CD4-positive, CD25-positive, alpha-beta regulatory T cell (primary cell): ENCODE measurements around the gene SMAD7. TPM values are rescaled to one million over a fixed set of nuclear protein-coding genes. Genes with fewer than 3 reads are reported as not detected.

Experiments used
- ATAC-seq, 2 donors: fragments of 150-1000 bp; cut with Tn5 transposase; one replicate each; pipeline ENCODE4 v1.10.0; 2021; ENCODE audit warnings: low read depth in 2 of 2, moderate number of reproducible peaks in 2 of 2, moderate library complexity in 1 of 2
- DNase-seq, 3 donors: peaks; one replicate each; pipeline versions ENCODE4 v3.0.0 to v3.0.0-alpha.2; 2012 to 2022; ENCODE audit warnings: mixed read lengths in 1 of 3
- H3K27ac ChIP-seq: one replicate; pipeline ENCODE4 v1.7.0; 2013; ENCODE audit warnings: mild to moderate bottlenecking, low read length; ENCODE audit not compliant: insufficient read depth, poor library complexity, severe bottlenecking
- H3K27me3 ChIP-seq: one replicate; pipeline ENCODE4 v1.7.0; 2013; ENCODE audit warnings: low read length; ENCODE audit not compliant: control insufficient read depth, insufficient read depth
- H3K36me3 ChIP-seq: one replicate; pipeline ENCODE4 v1.7.0; 2013; ENCODE audit warnings: mild to moderate bottlenecking, low read length, moderate library complexity; ENCODE audit not compliant: control insufficient read depth, insufficient read depth
- H3K4me1 ChIP-seq: 2 replicates; pipeline ENCODE4 v1.7.0; 2013; ENCODE audit warnings: mild to moderate bottlenecking, low read length; ENCODE audit not compliant: insufficient read depth, control insufficient read depth, poor library complexity, severe bottlenecking
- H3K4me3 ChIP-seq: one replicate; pipeline ENCODE4 v1.7.0; 2013; ENCODE audit warnings: low read depth, mild to moderate bottlenecking, low read length, moderate library complexity
- H3K9me3 ChIP-seq, 2 experiments: 1 replicate in 1 of 2; 2 replicates in 1 of 2; pipeline ENCODE4 v1.7.0; 2013; ENCODE audit warnings: low read length in 2 of 2, mild to moderate bottlenecking in 1 of 2, moderate library complexity in 1 of 2; ENCODE audit not compliant: control insufficient read depth in 2 of 2
- H3K27ac Mint-ChIP-seq, 3 donors: one replicate each; pipeline ENCODE4 v1.8.0; 2020 to 2022; ENCODE audit warnings: mild to moderate bottlenecking in 3 of 3, mixed read lengths in 3 of 3, moderate library complexity in 2 of 3
- H3K27me3 Mint-ChIP-seq: one replicate; pipeline ENCODE4 v1.8.0; 2022; ENCODE audit warnings: mild to moderate bottlenecking, mixed read lengths
- H3K36me3 Mint-ChIP-seq: one replicate; pipeline ENCODE4 v1.8.0; 2020; ENCODE audit warnings: mixed read lengths
- H3K4me1 Mint-ChIP-seq, 4 donors: one replicate each; pipeline ENCODE4 v1.8.0; 2020 to 2022; ENCODE audit warnings: mixed read lengths in 4 of 4, mild to moderate bottlenecking in 1 of 4
- H3K4me3 Mint-ChIP-seq, 4 donors: one replicate each; pipeline ENCODE4 v1.8.0; 2020 to 2022; ENCODE audit warnings: mild to moderate bottlenecking in 4 of 4, mixed read lengths in 4 of 4, moderate library complexity in 3 of 4
- H3K9me3 Mint-ChIP-seq, 7 donors: one replicate each; pipeline ENCODE4 v1.8.0; 2020 to 2022; ENCODE audit warnings: mixed read lengths in 7 of 7, mild to moderate bottlenecking in 3 of 7, moderate library complexity in 2 of 7
- polyA plus RNA-seq, 4 donors: library from polyadenylated mRNA; unstranded; fragments of 300-500 nt; fragmentation: Illumina TruSeq; gene quantifications; one replicate each; pipeline ENCODE4 v1.2.3, GENCODE V29; 2021
- total RNA-seq: library from RNA; stranded (reverse); gene quantifications from one replicate; pipeline ENCODE4 v1.2.3, GENCODE V29; 2022

Gene SMAD7
- total and polyA plus RNA-seq, 5 donors from 2014 or later: 1.7 to 64.0 (median 7.0) TPM

- Histone ChIP-seq H3K4me3 (no peak overlapping the region), H3K36me3 (no peaks in the 10 kb centered on the region), H3K27me3 (no peaks in the 10 kb centered on the region), H3K9me3 (no peaks in the 10 kb centered on the region), H3K4me1 (no peaks in the 10 kb centered on the region), H3K27ac (no peak overlapping the region)
- ATAC-seq (no peak), DNase-seq (no peak)
- Mint-ChIP-seq H3K4me1 (peaks cover 0 to 3% (median 1%) of the 10 kb centered on the region in 4 donors), H3K27me3 (no peaks in the 10 kb centered on the region), H3K27ac (peak overlapping the region in 1 of 3 donors; percentile 43), H3K9me3 (no peaks in the 10 kb centered on the region), H3K4me3 (no peak overlapping the region), H3K36me3 (no peaks in the 10 kb centered on the region)
These were observed 39.9 kb upstream of the SMAD7 start for GRCh38 chr18:48990481-48991318.

DNA sequence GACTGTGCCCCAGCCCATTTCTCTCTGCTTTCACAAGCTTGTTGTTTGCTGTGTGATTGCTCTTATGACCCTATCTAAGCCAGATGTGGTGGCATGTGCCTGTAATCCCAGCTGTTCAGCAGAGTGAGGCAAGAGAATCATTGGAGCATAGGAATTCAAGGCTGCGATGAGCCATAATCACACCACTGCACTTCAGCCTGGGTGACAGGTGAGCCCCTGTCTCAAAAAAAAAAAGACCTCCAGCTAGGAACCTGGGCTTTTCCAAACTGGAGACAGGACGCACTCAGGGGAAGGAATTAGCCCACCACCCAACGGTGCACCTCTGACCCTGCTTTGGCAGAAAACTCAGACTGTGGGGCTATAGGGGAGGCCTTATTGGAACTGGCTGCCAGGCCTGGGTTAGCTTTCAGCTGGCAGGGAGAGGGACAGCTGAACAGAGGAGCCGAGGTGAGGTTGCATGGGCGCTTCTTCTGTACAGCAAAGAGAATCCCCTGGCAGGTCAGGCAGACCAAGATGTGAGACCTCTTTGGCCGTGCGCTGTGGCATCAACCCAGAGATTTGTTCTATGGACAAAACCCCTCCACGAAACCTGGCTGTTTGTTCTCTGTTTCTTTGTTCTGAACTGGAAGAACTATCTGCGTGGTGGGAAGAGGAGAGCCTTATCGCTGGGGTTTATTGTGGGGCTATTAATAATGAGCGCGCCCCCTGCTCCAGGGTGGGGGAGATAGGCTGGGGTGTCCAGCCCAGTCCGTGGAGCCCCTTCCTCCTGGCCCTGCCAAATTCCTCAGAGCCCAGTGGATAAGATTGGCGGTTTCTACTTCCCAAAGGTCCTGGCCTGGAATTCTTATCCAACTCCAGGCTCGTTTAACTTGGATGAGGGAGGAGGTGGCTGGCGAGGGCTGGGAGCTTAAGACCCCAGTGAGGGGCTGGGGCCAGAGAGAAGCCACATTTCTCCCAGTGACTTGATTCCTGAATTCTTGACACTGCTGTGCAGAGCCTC, 38.8 kb upstream of the SMAD7 start:
- H3K27ac ChIP-seq: no peak overlapping the region
- no peak overlapping the region for H3K27ac Mint-ChIP-seq
- no peaks in the 10 kb centered on the region for H3K36me3 Mint-ChIP-seq
- no peak overlapping the region for H3K4me3 Mint-ChIP-seq
- H3K9me3 ChIP-seq: no peaks in the 10 kb centered on the region
- no peak for ATAC-seq
- H3K9me3 Mint-ChIP-seq: no peaks in the 10 kb centered on the region
- peaks cover 4% of the 10 kb centered on the region for H3K27me3 Mint-ChIP-seq
- no peak overlapping the region for H3K4me3 ChIP-seq
- no peaks in the 10 kb centered on the region for H3K4me1 ChIP-seq
- DNase-seq: no peak
- H3K36me3 ChIP-seq: no peaks in the 10 kb centered on the region
- peaks cover 0 to 4% (median 1%) of the 10 kb centered on the region in 4 donors for H3K4me1 Mint-ChIP-seq
- no peaks in the 10 kb centered on the region for H3K27me3 ChIP-seq

DNA sequence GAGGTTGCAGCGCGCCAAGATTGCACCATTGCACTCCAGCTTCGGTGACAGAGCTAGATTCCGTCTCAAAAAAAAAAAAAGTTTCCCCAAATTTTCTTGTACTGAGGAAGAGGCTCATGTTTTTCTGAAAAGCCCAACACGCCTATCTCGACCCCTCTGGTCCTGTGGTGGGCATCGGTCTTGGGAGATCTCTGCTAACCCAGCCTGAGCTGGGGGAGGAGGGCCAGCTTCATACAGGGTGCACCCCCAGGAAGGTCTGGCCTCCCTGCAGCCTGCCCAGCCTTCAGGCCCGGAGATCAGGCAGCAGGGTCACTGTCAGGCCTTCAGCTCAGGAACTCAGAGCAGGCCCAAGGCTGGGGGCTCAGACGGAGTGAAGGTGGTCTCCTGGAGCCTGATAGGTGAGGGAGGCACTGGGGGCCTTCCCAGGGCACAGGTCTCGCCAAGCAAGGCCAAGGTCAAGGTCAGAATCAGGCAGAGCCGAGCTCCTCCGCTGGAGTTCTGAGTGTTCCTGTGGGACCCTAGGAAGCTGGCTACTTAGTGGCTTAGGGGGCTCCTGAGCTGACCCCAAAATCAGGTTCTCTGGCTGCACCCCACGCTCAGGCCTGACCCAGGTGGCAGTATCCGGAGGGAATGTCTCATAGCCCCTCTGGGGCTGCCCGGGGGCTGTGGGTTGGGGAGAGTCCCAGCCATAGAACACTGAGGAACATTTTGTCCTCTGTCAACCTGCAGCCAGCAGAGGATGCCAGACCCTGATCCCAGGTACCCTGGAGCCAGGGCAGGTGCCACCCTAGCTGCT, 37.9 kb upstream of the SMAD7 start:
- no peak overlapping the region for H3K27ac Mint-ChIP-seq
- peaks cover 0 to 4% (median 1%) of the 10 kb centered on the region in 4 donors for H3K4me1 Mint-ChIP-seq
- no peak overlapping the region for H3K4me3 Mint-ChIP-seq
- no peak for DNase-seq
- Histone ChIP-seq H3K27ac (no peak overlapping the region), H3K9me3 (no peaks in the 10 kb centered on the region), H3K36me3 (no peaks in the 10 kb centered on the region), H3K4me1 (no peaks in the 10 kb centered on the region), H3K4me3 (no peak overlapping the region), H3K27me3 (no peaks in the 10 kb centered on the region)
- H3K9me3 Mint-ChIP-seq: no peaks in the 10 kb centered on the region
- H3K36me3 Mint-ChIP-seq: no peaks in the 10 kb centered on the region
- no peak for ATAC-seq
- peaks cover 11% of the 10 kb centered on the region for H3K27me3 Mint-ChIP-seq

- ATAC-seq: no peak
These were observed 37.1 kb upstream of the SMAD7 start for GRCh38 chr18:48987821-48988220.

DNA sequence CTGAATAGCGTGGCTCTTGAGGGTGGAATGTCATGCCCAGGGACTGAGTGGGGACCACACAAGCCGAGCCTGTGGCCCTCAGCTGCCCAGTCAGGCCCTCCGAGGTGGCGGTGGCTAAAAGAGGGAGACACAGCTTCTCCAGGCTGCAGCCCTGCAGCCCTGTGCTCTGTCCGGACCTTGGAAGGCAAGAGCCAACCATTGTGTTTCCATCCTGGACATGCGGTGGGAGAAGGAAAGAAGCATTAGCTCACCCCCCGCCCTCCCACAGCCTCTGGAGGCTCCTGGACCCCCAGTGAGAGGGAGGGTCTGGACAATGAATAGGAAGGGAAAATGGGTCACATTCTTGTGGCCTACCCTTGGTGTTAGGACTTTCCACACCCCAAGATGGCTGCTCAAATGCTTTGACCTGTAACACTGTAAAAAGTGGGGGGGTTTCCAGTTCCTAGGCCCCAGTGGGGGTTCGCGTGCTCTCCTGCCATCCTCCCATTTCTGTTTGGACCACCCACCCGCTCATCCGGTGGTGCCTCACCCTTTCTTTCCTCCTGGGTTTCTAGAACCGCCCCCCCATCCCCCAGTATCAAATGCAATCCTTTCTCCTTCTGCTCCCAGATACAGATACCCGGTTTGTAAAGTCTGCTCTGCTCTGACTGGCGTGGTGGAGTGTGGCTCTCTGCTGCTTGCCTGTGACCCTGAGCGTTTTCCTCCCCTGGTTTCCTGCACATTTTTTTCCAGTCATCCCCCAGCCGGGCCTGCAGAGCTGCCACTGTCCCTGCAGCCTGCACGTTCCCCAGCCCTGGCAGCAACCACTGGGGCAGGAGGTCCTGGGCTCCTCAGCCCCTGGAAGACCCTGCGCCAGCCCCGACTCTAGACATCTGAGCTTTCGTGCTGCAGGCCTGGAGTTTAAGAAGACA, 36.3 kb upstream of the SMAD7 start:
- Histone ChIP-seq H3K4me1 (no peaks in the 10 kb centered on the region), H3K27me3 (no peaks in the 10 kb centered on the region), H3K36me3 (no peaks in the 10 kb centered on the region), H3K27ac (no peak overlapping the region), H3K4me3 (no peak overlapping the region), H3K9me3 (no peaks in the 10 kb centered on the region)
- Mint-ChIP-seq H3K27me3 (peaks cover 24% of the 10 kb centered on the region), H3K36me3 (no peaks in the 10 kb centered on the region), H3K4me3 (no peak overlapping the region), H3K4me1 (peaks cover 0 to 8% (median 2%) of the 10 kb centered on the region in 4 donors), H3K27ac (peak overlapping the region in 1 of 3 donors; percentile 1), H3K9me3 (no peaks in the 10 kb centered on the region)
- no peak for ATAC-seq
- no peak for DNase-seq

More at GRCh38 chr18:48987821-48988220, 37.1 kb upstream of the SMAD7 start:
- H3K27ac Mint-ChIP-seq: no peak overlapping the region
- H3K4me1 Mint-ChIP-seq: peaks cover 0 to 4% (median 1%) of the 10 kb centered on the region in 4 donors
- peaks cover 18% of the 10 kb centered on the region for H3K27me3 Mint-ChIP-seq
- Histone ChIP-seq H3K4me1 (no peaks in the 10 kb centered on the region), H3K36me3 (no peaks in the 10 kb centered on the region), H3K27me3 (no peaks in the 10 kb centered on the region), H3K27ac (no peak overlapping the region), H3K4me3 (no peak overlapping the region), H3K9me3 (no peaks in the 10 kb centered on the region)
- H3K4me3 Mint-ChIP-seq: no peak overlapping the region
- no peak for DNase-seq
- H3K36me3 Mint-ChIP-seq: no peaks in the 10 kb centered on the region
- H3K9me3 Mint-ChIP-seq: no peaks in the 10 kb centered on the region

- no peaks in the 10 kb centered on the region for H3K9me3 Mint-ChIP-seq
- no peak overlapping the region for H3K27ac Mint-ChIP-seq
- ATAC-seq: no peak
- no peak overlapping the region for H3K4me3 ChIP-seq
- peak overlapping the region in 1 of 4 donors; percentile 36 for H3K4me3 Mint-ChIP-seq
- peaks cover 0 to 16% (median 2%) of the 10 kb centered on the region in 4 donors for H3K4me1 Mint-ChIP-seq
- H3K27me3 Mint-ChIP-seq: peaks cover 33% of the 10 kb centered on the region
- peaks cover 2% of the 10 kb centered on the region for H3K27me3 ChIP-seq
- no peaks in the 10 kb centered on the region for H3K4me1 ChIP-seq
- no peaks in the 10 kb centered on the region for H3K36me3 Mint-ChIP-seq
- H3K27ac ChIP-seq: no peak overlapping the region
- no peak for DNase-seq
- H3K36me3 ChIP-seq: no peaks in the 10 kb centered on the region
- H3K9me3 ChIP-seq: no peaks in the 10 kb centered on the region
These were observed 34.4 kb upstream of the SMAD7 start for GRCh38 chr18:48985161-48985560.
